SU-DHL-6 (cell line): ENCODE results near the gene RBMS3.

ENCODE experiments used
- CTCF ChIP-seq: fragments of 200-600 bp; sonication (generic); IDR thresholded peaks from one replicate; pipeline ENCODE4 v1.5.1; 2017; ENCODE audit warnings: antibody characterized with exemption, mild to moderate bottlenecking, low read length, moderate library complexity; ENCODE audit not compliant: insufficient read depth, poor library complexity, severe bottlenecking
- EZH2phosphoT487 ChIP-seq: fragments of 200-600 bp; sonication (generic), shearing (Covaris generic); conservative IDR thresholded peaks from 2 replicates; pipeline ENCODE4 v1.6.1; 2018; ENCODE audit warnings: mild to moderate bottlenecking, antibody characterized with exemption, low read length, moderate library complexity, mixed read lengths

- TF ChIP-seq CTCF (no peak), EZH2phosphoT487 (no peak)
Measured at GRCh38 chr3:29463304-29463703, 182.4 kb downstream of the RBMS3 start.
